ENCODE measurements around the gene CADPS2. TPM values are rescaled to one million over a fixed set of nuclear protein-coding genes. Genes with fewer than 3 reads are reported as not detected.

Gene CADPS2
- total RNA-seq, 6 donors from 2014 or later = 33.3 to 74.7 (median 45.7) TPM

DNA sequence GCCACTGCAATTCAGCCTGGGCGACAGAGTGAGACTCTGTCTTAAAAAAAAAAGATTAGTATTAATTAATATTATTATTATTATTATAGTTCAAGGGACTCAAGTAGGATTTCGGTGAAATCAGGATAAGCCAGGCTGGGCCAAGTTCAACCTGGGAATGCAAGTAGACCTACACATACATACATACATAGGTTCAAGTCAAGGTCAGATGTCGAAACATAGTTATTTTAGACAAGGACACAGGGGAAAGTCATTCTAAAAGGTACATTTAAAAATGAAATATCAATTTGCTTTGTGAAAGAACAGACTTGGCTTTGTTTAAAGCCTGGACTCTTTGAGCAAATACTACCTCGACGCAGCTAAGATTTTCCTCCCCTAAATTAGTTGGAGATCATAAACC, 336.7 kb downstream of the CADPS2 start:
- no peak for ATAC-seq (ENCODE audit: low FRiP score in 2 of 2)
- no peak for TF ChIP-seq EP300 (IDR thresholded peaks at IDR 0.05)
- H3K36me3 ChIP-seq = no peaks in the 10 kb centered on the region

GRCh38 chr7:122546496-122546895, 339.8 kb downstream of the CADPS2 start:
- DNase-seq = no peak
- TF ChIP-seq POLR2AphosphoS5 (IDR thresholded peaks at IDR 0.05) (no peak), EP300 (IDR thresholded peaks at IDR 0.05) (no peak), POLR2A (IDR thresholded peaks at IDR 0.05) (no peak)
- TF ChIP-seq, protein P1, sequence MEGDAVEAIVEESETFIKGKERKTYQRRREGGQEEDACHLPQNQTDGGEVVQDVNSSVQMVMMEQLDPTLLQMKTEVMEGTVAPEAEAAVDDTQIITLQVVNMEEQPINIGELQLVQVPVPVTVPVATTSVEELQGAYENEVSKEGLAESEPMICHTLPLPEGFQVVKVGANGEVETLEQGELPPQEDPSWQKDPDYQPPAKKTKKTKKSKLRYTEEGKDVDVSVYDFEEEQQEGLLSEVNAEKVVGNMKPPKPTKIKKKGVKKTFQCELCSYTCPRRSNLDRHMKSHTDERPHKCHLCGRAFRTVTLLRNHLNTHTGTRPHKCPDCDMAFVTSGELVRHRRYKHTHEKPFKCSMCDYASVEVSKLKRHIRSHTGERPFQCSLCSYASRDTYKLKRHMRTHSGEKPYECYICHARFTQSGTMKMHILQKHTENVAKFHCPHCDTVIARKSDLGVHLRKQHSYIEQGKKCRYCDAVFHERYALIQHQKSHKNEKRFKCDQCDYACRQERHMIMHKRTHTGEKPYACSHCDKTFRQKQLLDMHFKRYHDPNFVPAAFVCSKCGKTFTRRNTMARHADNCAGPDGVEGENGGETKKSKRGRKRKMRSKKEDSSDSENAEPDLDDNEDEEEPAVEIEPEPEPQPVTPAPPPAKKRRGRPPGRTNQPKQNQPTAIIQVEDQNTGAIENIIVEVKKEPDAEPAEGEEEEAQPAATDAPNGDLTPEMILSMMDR (IDR thresholded peaks at IDR 0.05) = no peak
- no peak overlapping the region for H3K27ac ChIP-seq
- no peaks in the 10 kb centered on the region for H3K27me3 ChIP-seq
- no peak for ATAC-seq (ENCODE audit: low FRiP score in 2 of 2)
- 60 to 62% methylated on average over 2 of the region's 2 CpGs for WGBS, 2 donors
- no peaks in the 10 kb centered on the region for H3K36me3 ChIP-seq
- H3K4me1 ChIP-seq = no peaks in the 10 kb centered on the region
- no peaks in the 10 kb centered on the region for H3K9me3 ChIP-seq
- H3K4me3 ChIP-seq = no peak overlapping the region

More for the DNA sequence above, 336.7 kb downstream of the CADPS2 start:
- H3K27ac ChIP-seq = no peak overlapping the region
- no peak for DNase-seq
- H3K4me3 ChIP-seq = no peak overlapping the region
- WGBS, 2 donors = 93% methylated on average over 5 of the region's 5 CpGs
- no peaks in the 10 kb centered on the region for H3K9me3 ChIP-seq
- H3K4me1 ChIP-seq = no peaks in the 10 kb centered on the region
- no peaks in the 10 kb centered on the region for H3K27me3 ChIP-seq

GRCh38 chr7:122544463-122544862, 341.8 kb downstream of the CADPS2 start:
- 62 to 86% methylated on average over 2 of the region's 2 CpGs for WGBS, 2 donors
- Histone ChIP-seq H3K4me3 (no peak overlapping the region), H3K9me3 (no peaks in the 10 kb centered on the region), H3K4me1 (no peaks in the 10 kb centered on the region), H3K27me3 (no peaks in the 10 kb centered on the region), H3K36me3 (no peaks in the 10 kb centered on the region), H3K27ac (no peak overlapping the region)
- TF ChIP-seq POLR2AphosphoS5 (IDR thresholded peaks at IDR 0.05) (no peak), POLR2A (IDR thresholded peaks at IDR 0.05) (no peak), EP300 (IDR thresholded peaks at IDR 0.05) (no peak)
- TF ChIP-seq, protein P1 (IDR thresholded peaks at IDR 0.05) = no peak
- ATAC-seq (ENCODE audit: low FRiP score in 2 of 2) (peak in 1 of 2 donors; percentile 75), DNase-seq (no peak)

- no peaks in the 10 kb centered on the region for H3K4me1 ChIP-seq
Observed at GRCh38 chr7:122543891-122544290, 342.4 kb downstream of the CADPS2 start.

GRCh38 chr7:122543166-122543565, 343.1 kb downstream of the CADPS2 start:
- Histone ChIP-seq H3K27me3 (no peaks in the 10 kb centered on the region), H3K27ac (no peak overlapping the region), H3K36me3 (no peaks in the 10 kb centered on the region), H3K9me3 (no peaks in the 10 kb centered on the region), H3K4me3 (no peak overlapping the region), H3K4me1 (no peaks in the 10 kb centered on the region)
- TF ChIP-seq POLR2A (IDR thresholded peaks at IDR 0.05) (no peak), EP300 (IDR thresholded peaks at IDR 0.05) (no peak), POLR2AphosphoS5 (IDR thresholded peaks at IDR 0.05) (no peak)
- TF ChIP-seq, protein P1 (IDR thresholded peaks at IDR 0.05) = no peak
- DNase-seq = no peak
- ATAC-seq (ENCODE audit: low FRiP score in 2 of 2) = no peak

More at GRCh38 chr7:122543891-122544290, 342.4 kb downstream of the CADPS2 start:
- no peak overlapping the region for H3K4me3 ChIP-seq
- no peaks in the 10 kb centered on the region for H3K36me3 ChIP-seq
- no peaks in the 10 kb centered on the region for H3K9me3 ChIP-seq
- no peaks in the 10 kb centered on the region for H3K27me3 ChIP-seq
- no peak for DNase-seq
- no peak overlapping the region for H3K27ac ChIP-seq
- WGBS, 2 donors = 84 to 86% methylated on average over 2 of the region's 2 CpGs
- TF ChIP-seq, protein P1 (IDR thresholded peaks at IDR 0.05) = no peak
- TF ChIP-seq EP300 (IDR thresholded peaks at IDR 0.05) (no peak), POLR2A (IDR thresholded peaks at IDR 0.05) (no peak), POLR2AphosphoS5 (IDR thresholded peaks at IDR 0.05) (no peak)
- no peak for ATAC-seq (ENCODE audit: low FRiP score in 2 of 2)
